HepG2 (cell line): ENCODE data around the gene BATF3.

ENCODE experiments used
- CTCF ChIP-seq: sonication (generic); formaldehyde crosslinking; IDR thresholded peaks from 2 replicates; pipeline ENCODE4 v1.5.0; 2020; ENCODE audit warnings: mild to moderate bottlenecking, missing genetic modification reagents, moderate library complexity
- POLR2AphosphoS5 ChIP-seq: IDR thresholded peaks from 2 replicates; pipeline ENCODE4 v1.6.1; 2012; ENCODE audit warnings: low read depth, low read length
- SP1 ChIP-seq, 2 experiments: fragments of 450-650 bp in 1 of 2; sonication (generic) in 1 of 2; formaldehyde crosslinking in 1 of 2; IDR thresholded peaks; 2 replicates each; pipeline versions ENCODE4 v1.4.0 to v1.6.1; 2016 to 2020; ENCODE audit warnings: missing genetic modification reagents in 1 of 2
- ZNF264 ChIP-seq: sonication (generic); formaldehyde crosslinking; IDR thresholded peaks from 2 replicates; pipeline ENCODE4 v1.4.0; 2020; ENCODE audit warnings: missing genetic modification reagents
- ZNF616 ChIP-seq: sonication (generic); formaldehyde crosslinking; IDR thresholded peaks from 2 replicates; pipeline ENCODE4 v1.5.0; 2020; ENCODE audit warnings: low read depth, mild to moderate bottlenecking, missing genetic modification reagents
- ZNF652 ChIP-seq: IDR thresholded peaks from 2 replicates; pipeline ENCODE4 v1.6.1; 2016; ENCODE audit warnings: low read depth, borderline replicate concordance

GRCh38 chr1:212664409-212665199 lies 35.0 kb downstream of the BATF3 start:
- TF ChIP-seq POLR2AphosphoS5 (no peak), ZNF616 (no peak), ZNF264 (CRISPR knock-in tag) (no peak), CTCF (CRISPR knock-in tag) (no peak), SP1 (IDR thresholded peaks at IDR 0.05) (no peak), SP1 (CRISPR knock-in tag; IDR thresholded peaks at IDR 0.05) (no peak), ZNF652 (no peak)
